Measurements from ENCODE around the gene REG4.

The REG4 gene

DNA sequence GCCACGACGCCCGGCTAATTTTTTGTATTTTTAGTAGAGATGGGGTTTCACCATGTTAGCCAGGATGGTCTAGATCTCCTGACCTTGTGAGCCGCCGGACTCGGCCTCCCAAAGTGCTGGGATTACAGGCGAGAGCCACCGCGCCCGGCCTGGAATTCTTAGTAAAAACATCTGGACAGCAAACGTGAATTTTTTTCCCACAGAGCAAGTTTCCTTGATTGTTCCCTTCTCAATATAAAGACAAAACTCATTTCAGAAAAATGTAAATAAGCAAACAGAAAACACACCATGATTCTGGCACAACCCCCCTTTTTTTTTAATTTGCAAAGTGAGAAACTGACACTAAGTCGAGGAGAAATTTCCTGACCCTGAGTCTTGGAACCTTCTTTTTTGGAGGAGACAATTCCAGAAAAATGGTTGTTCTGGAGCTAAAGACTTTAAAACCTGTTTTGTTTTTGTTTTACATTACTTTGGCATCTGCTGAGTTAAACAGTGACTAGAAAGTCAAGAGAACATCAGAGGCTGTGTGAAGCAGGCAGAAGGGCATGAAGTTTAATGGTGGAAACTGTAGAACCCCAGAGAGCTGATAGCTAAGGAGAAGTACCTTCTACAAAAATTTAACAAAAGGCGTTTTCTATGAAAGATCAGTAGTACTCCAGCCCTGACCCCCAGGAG, 32.2 kb downstream of the REG4 start:
- no peak for DNase-seq

DNA sequence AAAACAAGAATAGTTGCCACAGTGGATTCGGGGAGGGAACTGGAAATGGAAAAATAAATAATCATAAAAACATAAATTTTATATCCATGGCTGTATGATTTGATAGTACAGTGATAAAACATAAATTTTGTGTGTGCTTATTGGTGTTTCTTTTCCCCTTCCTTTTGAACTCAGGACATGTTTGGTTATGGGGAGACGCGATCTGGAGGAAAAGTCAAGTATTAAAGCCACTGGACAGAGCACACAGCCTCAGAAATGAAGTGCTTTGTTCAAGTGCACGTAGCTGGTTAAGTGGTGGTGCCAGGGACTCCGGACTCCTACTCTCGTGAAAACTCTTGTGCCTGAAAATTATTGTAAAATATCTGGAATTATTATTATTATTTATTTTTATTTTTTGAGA, 32.9 kb downstream of the REG4 start:
- no peak for DNase-seq

DNA sequence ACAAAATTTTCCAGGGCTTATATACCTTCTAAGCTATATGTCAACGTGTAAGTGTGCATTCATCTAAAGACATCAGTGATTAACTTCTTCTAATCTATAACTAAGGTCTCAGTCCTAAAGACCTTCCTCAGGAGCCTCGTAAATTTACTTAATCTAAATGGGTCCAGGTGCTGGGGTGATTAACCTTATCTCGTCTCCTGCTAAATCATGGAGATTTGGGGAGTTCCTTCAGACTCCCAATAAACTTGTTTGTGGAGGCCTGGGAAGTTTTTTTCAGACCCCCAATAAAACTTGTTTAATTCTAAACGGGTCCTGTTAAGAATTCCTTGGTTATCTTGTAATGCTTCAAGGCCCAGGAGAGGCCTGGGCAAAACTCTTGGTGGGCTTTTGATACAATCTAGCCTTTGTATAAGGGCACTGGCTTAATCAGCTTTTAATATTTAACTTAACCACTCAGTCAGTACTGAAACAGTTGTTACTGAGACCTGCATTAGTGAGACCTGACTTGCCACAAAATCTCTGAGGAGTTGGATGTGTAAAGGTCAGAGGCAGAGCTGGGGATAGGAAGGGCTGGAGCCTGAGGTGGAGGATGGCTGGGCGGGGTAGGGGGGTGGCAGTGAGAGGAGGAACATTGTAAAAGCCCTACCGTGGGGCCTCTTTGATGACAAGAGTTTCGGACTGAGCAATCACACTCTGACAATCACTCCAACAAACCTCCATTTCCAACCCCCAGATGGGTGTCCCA, 36.3 kb downstream of the REG4 start:
- no peak for DNase-seq

DNA sequence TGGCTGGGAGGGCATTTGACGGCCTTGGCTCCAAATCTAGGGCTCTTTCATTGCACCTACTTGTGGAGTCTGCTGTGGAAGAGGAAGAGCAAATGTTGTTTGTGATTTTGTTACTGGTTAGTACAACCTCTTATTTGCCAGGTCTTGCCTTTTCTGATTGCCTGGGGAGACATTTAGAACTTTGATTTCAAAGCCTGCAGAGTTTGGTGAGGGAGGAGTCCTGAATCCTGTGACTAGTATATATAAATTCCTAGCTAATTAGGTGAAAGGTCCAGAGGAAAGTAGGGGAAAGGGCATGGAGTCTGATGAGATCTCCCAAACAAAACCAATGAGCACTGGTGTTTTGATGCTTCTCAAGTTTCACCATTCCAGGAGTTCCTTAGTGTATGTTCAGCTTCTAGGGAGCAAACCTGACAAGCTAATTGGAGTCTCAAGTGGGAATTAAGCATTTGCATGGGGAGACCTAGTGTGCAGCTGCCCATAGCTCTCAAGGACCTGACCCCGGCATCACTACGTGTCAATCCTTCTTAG, 37.5 kb downstream of the REG4 start:
- no peak for DNase-seq

DNA sequence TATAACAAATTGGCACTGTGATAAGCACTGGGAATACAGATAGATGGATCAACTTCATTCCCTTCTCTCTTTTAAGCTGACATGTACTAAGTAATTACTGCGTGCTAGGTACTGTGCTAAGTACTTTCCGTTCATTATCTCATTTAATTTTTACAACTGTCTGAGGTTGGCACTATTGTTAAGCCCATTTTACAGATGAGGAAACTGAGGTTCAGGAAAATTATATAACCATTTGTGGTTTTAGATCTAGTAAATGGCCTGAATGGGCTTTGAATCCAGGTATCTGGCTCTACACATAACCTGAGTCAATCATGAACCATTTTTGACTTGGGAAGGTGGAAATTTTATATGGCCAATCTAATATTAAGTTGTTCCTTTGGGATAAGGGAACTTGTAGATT, 39.0 kb downstream of the REG4 start:
- no peak for DNase-seq

DNA sequence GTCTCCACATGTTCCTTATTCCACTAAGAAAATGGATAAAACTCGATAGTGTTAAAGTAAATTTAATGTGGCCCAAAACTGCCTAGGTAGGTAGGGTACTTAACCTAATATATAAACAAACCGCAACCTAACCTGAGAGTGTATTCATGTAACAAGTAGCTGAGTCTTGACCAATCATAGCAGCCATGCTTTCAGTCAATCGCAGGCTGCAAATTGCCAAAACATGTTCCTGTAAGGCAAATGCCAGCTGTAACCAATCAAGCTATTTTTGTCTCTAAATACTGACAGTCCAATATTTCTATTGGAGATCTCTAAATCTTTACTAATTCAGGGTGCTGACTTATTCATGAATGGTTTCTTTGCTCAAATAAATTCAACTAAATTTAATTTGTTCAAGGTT, 39.5 kb downstream of the REG4 start:
- DNase-seq, result no peak

DNA sequence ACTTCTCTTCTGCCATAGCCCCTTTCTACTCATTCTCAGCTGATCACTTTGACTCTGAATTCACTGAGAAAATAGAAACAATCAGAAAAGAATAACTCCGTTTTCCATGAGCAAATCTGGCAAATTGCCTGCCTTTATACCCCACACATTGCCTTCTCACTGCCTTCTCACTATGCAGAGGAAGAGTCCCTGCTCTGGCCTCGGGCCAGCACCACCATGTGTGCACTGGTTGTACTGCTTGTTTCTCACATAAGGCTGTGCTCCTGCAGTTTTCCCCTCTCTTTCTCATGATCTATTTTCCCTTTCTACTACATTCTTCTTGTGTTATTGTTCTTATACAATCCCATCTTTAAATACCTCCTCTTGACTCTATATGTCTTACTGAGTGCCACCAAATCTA, 40.2 kb downstream of the REG4 start:
- DNase-seq, result no peak

DNA sequence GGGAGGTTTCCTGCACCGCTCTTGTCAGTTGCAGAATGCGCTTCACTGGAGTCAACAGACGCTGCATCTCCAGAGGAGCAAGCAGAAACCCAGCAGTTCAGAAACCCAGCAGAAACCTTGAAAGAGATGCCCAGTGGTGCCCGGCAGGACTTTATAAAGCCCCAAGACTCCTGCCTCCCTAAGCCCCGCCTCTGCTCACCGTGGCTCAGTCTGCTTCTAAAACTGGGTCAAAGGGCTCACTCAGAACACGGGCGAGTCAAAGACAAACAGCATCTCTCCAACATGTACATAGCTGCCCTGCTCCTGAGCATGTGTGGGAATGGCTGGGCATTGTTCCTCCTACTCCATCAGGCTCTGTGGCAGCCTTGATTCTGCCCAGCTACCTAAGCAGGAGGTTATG, 42.5 kb downstream of the REG4 start, which contains the start of gene HMGCS2:
Gene HMGCS2 (minus strand): TSS at position 128 of the 400 bp plus-strand sequence. CDS start 61 bp downstream, at position 67.
- no peak for DNase-seq

DNA sequence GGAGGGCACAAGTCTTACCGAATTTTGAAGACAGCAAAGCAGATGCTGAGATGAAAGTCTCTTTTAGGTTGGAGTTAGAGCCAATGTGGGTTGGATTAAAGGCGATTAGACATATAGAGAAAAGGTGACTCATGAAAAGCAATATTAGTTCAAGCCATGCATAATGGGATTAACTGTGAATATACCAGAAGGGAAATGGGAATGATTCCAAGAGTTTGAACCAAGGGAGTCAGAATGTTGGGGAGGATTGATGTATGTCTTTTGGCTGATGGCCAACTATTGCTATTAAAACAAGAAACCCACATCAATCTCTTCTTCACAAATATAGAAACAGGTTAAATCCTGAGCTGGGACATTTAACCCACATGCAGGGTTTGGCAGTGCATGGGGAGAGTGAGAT, 43.8 kb downstream of the REG4 start:
- no peak for DNase-seq

DNA sequence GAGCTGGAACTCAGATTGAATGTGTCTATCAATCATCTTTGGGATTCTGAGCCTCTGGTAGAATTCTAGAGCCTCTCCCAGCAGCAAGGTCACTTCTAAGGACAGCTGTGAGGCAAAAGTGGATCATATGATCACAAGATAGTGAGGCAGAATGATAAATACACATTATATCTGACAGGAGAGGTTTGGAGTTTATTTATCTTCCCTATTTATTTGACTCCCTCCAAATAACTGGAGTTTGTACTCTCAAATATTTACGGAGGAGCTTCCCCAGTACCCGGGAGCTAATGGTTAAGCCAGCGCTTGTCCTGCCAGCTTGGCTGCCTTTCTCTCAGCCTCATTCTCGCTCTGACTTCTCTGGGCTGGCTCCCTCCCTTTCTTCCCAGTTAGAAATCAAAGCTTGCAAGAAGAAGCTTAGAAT, 44.9 kb downstream of the REG4 start:
- no peak for DNase-seq

DNA sequence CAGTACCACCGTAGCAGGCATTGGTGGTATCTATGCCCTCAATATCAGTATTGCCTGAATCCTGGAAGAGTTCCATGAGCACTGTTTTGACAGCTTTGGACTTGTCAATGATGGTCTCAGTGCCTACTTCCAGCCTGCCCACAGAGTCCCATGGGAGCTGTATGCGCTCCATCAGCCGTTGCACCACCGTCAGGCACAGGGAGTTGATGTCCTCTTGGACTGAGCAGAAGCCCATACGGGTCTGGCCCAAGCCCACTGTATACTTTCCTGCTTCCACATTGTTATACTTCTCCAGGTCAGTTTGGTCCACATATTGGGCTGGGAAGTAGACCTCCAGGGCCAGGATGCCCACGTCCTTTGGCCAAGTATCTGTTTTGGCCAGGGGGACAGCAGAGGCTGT, 47.0 kb downstream of the REG4 start:
- DNase-seq, result no peak

DNA sequence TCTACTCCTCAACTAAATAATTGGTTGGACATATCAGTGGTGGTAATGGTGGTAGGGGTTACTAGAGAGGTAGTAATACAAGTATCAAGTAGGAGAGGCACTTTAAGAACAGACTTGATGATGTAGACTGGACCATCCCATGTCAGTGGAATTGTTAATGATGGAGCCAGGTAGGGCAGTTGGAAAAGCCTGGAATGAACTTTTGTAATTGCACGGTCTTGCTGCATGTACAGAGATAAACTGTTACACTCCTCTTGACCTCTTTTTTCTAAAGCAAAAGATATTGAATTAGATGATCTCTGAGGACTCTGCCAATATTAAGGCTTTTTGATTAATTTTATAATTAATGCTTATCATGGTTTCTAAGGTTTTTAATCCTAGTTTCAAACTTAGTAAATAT, 48.3 kb downstream of the REG4 start:
- no peak for DNase-seq

DNA sequence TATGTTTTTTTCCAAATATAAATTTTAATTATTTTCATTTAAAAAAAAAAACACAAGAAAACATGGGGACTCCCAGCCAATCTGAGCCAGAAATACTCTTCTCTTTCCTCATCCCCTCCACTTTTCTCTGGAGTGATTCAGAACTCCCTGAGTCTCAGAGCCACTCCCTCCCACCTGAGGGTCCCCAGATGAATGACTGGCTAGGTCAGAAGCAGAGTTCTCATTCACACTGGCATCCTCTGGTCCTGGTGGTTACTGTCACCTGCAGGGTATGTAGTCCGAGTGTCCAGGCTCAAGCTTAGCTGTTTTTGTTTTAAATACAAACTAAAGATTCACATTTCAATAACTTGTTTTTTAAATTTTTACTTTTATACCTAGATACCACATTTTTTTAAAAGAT, 48.9 kb downstream of the REG4 start:
- no peak for DNase-seq

DNA sequence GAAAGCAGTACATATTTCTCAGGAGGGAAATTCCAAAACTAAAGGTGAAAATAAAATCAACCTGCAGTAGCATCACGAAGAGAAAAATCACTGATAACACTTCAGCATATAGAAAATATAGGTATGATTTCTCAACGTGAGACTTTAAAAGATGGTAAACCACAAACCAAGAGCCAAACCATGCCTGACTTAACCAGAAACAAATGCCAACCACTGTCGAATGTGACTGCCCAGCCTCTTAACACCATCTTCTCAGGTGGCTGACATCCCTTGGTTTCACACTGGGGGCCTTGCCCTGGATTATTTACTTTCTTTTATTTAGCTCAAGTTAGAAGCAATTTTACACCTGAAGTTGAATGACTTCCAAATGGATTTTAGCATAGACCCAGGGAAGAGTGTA, 52.7 kb downstream of the REG4 start:
- no peak for DNase-seq

DNA sequence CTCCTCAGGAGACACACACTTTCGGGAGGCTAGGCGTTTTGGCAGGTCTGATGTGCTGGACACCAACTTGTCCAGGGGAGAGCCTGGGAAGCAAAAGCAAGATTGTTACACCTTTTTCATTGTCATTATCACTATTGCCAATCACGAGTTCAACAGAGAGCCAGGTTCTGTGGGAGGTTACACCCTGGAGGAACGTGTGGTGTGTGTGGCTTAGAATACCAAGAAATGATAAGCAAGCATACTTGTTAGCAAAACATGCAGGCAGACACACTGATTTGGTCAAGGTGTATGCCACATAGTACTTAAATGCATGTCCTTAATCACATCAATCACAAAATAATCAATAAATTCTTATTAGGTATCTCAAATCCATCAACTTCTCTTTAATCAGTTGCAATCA, 58.7 kb downstream of the REG4 start:
- DNase-seq, result no peak

DNA sequence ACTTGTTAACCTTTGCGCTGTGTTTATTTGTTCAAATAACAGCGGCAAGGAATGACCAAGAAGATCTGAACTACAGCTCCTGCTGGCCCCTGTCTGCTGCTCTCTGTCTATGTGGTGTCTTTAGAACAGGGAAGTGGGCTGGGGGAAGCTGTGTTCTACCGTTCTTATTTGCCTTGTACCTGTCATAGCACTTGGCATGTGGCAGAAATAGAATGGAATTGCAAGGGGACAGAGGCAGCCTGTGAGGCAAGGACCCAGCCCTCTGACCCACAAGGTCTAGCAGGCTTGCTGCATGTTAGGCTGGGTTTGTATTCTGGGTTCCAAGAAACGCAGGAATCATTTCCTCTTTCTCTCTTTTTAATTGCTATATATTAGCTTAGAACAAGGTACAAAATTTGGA, 63.2 kb downstream of the REG4 start:
- no peak for DNase-seq

DNA sequence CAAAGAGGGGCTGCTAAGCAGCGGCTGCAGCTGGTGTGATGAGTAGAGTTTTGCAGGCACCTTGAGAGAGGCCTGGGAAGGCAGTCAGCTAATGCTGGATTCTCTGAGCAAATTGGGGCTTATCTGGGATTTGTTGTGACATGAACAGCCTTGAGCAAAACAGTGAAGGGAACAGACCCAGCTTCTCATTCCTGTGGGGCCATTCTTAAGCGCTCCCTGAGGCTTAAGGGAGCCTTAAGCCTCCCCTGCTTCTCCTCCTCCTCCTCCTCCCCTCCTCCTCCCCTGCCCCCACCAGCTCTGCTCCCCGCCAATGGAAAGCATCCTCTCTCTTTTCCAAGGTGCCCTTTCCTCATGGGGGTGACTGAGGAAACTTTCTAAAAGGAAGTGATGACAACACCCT, 63.8 kb downstream of the REG4 start:
- DNase-seq, result no peak

DNA sequence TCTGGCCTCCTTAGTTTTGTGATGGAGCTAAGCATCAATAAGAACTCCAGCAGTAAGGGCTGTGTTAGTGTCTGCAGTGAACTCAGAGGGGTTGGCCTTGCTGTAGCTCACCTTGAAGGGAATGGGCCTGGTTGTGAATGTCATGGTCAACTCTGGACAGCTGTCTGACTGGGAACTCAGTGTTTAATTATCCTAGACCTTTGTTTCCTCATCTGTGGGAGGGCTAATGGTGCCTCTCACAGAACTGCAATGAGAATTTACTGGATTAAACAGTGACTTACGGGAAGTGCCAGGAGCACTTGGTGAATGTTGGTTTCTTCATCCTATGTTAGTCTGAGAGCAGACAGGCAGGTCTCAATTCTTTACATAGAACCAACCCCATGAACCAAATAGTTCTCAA, 66.2 kb downstream of the REG4 start:
- no peak for DNase-seq

DNA sequence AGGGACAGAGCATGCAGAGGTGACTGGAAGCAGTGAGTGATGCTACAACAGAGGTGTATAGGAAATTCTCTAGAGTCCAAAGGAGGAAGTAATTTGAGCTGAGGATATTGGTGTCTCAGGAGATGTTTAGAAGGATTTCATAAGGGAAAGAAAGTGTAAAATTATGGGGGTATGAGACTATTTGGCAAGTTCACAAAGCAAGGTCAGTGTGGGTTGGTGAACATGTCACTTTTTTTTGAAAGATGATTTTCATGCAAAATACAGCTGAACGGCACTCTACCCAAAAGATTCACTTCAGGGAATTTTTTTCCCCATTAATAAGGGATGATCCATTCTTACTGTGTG, 66.7 kb downstream of the REG4 start:
- DNase-seq, result no peak
